ENCODE data around the gene KLHL26. TPM values are rescaled to one million over a fixed set of nuclear protein-coding genes. Genes with fewer than 3 reads are reported as not detected.

KLHL26 gene
- total and polyA plus RNA-seq, 2 of the 13 experiments (the other 11 are each of a cell fraction or from before 2014, with no cell fraction given): 1.5 to 1.7 TPM

GRCh38 chr19:18603255-18603957 is 33.4 kb upstream of the KLHL26 start:
- Histone ChIP-seq H3K79me2 (ENCODE audit: insufficient read depth, low read length) (peaks cover 34% of the 10 kb centered on the region), H3K9ac (ENCODE audit: insufficient read depth, low read depth, low read length) (no peak overlapping the region), H3K27me3 (ENCODE audit: control insufficient read depth in 1 of 2, insufficient read depth in 2 of 2, low read length in 2 of 2) (no peaks in the 10 kb centered on the region; a peak in 1 of 5 replicates), H3K9me3 (ENCODE audit: low read length) (no peaks in the 10 kb centered on the region), H3K27ac (ENCODE audit: extremely low read length, insufficient read depth, low read length) (no peak overlapping the region), H3K4me1 (ENCODE audit: insufficient read depth, low read length) (peaks cover 35% of the 10 kb centered on the region), H3K4me2 (ENCODE audit: low read depth, low read length) (peak overlapping the region; percentile 39), H4K20me1 (ENCODE audit: insufficient read depth, low read length) (peaks cover 26% of the 10 kb centered on the region), H2AFZ (ENCODE audit: low read length) (no peak overlapping the region), H3K36me3 (replicated peaks in 1 of 2; ENCODE audit: control insufficient read depth in 1 of 2, insufficient read depth in 2 of 2, low read length in 2 of 2) (peaks cover 12 to 27% of the 10 kb centered on the region in 2 experiments; a peak in 3 of 5 replicates), H3K4me3 (replicated peaks in 1 of 3; ENCODE audit: insufficient read depth in 1 of 3, low read depth in 2 of 3, low read length in 3 of 3) (peak overlapping the region in 1 of 3 experiments; percentile 28; a peak in 2 of 6 replicates)
- WGBS (ENCODE audit: low lambda C conversion rate): 63% methylated on average over 19 of the region's 32 CpGs
- intact Hi-C loops (cut with micrococcal nuclease; ENCODE audit: unreplicated experiment) (no loop called here), in situ Hi-C loops (cut with HindIII; ENCODE audit: extremely low pct_ligation_motif_present, low pct_unique_long_range_greater_than_20kb) (no loop called here)
- ChIA-PET POLR2A (interaction anchor here (0.5 to 0.6 kb wide), 2 partner anchors 32 to 744 kb away, joined by 3 to 4 read pairs; partner anchors contain the start of gene UBA52), CTCF (ENCODE audit: low intra/inter-chr PET ratio, low total read pairs) (no interaction called here)
- FAIRE-seq (no peak), ATAC-seq (peak; percentile 46), DNase-seq (ENCODE audit: low spot score) (no peak)
- no TSS peak for BruUV-seq (replicated peaks)
- peak; percentile 54 for TF ChIP-seq HNF4A (CRISPR knock-in tag; IDR thresholded peaks at IDR 0.05)
- no peak for TF ChIP-seq ZNF33A (CRISPR knock-in tag; IDR thresholded peaks at IDR 0.05; ENCODE audit: borderline replicate concordance)
- TF ChIP-seq ZNF17 (CRISPR knock-in tag; IDR thresholded peaks at IDR 0.05): no peak
- TF ChIP-seq RCOR2 (CRISPR knock-in tag; IDR thresholded peaks at IDR 0.05): 0 out of 2 replicates have a peak, but pooled peaks have one; percentile 47
- TF ChIP-seq, protein P1, sequence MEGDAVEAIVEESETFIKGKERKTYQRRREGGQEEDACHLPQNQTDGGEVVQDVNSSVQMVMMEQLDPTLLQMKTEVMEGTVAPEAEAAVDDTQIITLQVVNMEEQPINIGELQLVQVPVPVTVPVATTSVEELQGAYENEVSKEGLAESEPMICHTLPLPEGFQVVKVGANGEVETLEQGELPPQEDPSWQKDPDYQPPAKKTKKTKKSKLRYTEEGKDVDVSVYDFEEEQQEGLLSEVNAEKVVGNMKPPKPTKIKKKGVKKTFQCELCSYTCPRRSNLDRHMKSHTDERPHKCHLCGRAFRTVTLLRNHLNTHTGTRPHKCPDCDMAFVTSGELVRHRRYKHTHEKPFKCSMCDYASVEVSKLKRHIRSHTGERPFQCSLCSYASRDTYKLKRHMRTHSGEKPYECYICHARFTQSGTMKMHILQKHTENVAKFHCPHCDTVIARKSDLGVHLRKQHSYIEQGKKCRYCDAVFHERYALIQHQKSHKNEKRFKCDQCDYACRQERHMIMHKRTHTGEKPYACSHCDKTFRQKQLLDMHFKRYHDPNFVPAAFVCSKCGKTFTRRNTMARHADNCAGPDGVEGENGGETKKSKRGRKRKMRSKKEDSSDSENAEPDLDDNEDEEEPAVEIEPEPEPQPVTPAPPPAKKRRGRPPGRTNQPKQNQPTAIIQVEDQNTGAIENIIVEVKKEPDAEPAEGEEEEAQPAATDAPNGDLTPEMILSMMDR (CRISPR knock-in tag; IDR thresholded peaks at IDR 0.05): no peak
- peak; percentile 98 for TF ChIP-seq ZMYM3 (CRISPR knock-in tag; IDR thresholded peaks at IDR 0.05)
- peak; percentile 84 for TF ChIP-seq NR2F6 (IDR thresholded peaks at IDR 0.05)
- peak; percentile 81 for TF ChIP-seq NR2F6 (CRISPR knock-in tag; IDR thresholded peaks at IDR 0.05)
- peak; percentile 86 for TF ChIP-seq ZNF121 (CRISPR knock-in tag; IDR thresholded peaks at IDR 0.05)
- no peak for TF ChIP-seq ZNF546 (CRISPR knock-in tag; conservative IDR thresholded peaks at IDR 0.05)
- TF ChIP-seq KLF11 (CRISPR knock-in tag; IDR thresholded peaks at IDR 0.05): no peak
- peak; percentile 65; the same call in 1 of the 2 replicates for TF ChIP-seq NR2F2 (IDR thresholded peaks at IDR 0.05; ENCODE audit: borderline replicate concordance, low read depth)
- TF ChIP-seq, protein P2, sequence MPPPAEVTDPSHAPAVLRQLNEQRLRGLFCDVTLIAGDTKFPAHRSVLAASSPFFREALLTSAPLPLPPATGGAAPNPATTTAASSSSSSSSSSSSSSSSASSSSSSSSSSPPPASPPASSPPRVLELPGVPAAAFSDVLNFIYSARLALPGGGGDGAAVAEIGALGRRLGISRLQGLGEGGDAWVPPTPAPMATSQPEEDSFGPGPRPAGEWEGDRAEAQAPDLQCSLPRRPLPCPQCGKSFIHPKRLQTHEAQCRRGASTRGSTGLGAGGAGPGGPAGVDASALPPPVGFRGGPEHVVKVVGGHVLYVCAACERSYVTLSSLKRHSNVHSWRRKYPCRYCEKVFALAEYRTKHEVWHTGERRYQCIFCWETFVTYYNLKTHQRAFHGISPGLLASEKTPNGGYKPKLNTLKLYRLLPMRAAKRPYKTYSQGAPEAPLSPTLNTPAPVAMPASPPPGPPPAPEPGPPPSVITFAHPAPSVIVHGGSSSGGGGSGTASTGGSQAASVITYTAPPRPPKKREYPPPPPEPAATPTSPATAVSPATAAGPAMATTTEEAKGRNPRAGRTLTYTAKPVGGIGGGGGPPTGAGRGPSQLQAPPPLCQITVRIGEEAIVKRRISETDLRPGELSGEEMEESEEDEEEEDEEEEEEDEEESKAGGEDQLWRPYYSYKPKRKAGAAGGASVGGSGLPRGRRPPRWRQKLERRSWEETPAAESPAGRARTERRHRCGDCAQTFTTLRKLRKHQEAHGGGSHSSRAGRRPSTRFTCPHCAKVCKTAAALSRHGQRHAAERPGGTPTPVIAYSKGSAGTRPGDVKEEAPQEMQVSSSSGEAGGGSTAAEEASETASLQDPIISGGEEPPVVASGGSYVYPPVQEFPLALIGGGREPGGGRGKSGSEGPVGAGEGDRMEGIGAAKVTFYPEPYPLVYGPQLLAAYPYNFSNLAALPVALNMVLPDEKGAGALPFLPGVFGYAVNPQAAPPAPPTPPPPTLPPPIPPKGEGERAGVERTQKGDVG (CRISPR knock-in tag; IDR thresholded peaks at IDR 0.05; ENCODE audit: borderline replicate concordance): peak; percentile 61; the same call in 1 of the 2 replicates
- no peak for TF ChIP-seq JARID2 (CRISPR knock-in tag; IDR thresholded peaks at IDR 0.05; ENCODE audit: insufficient replicate concordance)
- TF ChIP-seq ZNF768 (CRISPR knock-in tag; IDR thresholded peaks at IDR 0.05): no peak
- no peak for TF ChIP-seq EEA1 (CRISPR knock-in tag; IDR thresholded peaks at IDR 0.05; ENCODE audit: borderline replicate concordance)
- TF ChIP-seq HNRNPL (IDR thresholded peaks at IDR 0.05; ENCODE audit: low read depth, low read length): peak; percentile 65; the same call in 1 of the 2 replicates
- no peak for TF ChIP-seq ZNF720 (CRISPR knock-in tag; IDR thresholded peaks at IDR 0.05)
- no peak for TF ChIP-seq GLI4 (CRISPR knock-in tag; IDR thresholded peaks at IDR 0.05; ENCODE audit: borderline replicate concordance)
- no peak for TF ChIP-seq ZNF629 (CRISPR knock-in tag; conservative IDR thresholded peaks at IDR 0.05)
- TF ChIP-seq SRSF9 (IDR thresholded peaks at IDR 0.05; ENCODE audit: borderline replicate concordance, insufficient read depth, low read depth, low read length, poor library complexity, severe bottlenecking): no peak
